GM13976 (cell line): ENCODE results near the gene RELL1.

Experiments used
- DNase-seq: peaks from one replicate; pipeline ENCODE4 v3.0.0; 2012; ENCODE audit warnings: low spot score
- CTCF ChIP-seq: IDR thresholded peaks from 2 replicates; pipeline ENCODE4 v1.5.1; 2012; ENCODE audit warnings: borderline replicate concordance, mild to moderate bottlenecking; ENCODE audit not compliant: insufficient read depth; ENCODE audit errors: extremely low read depth, missing control alignments, control extremely low read depth
- in situ Hi-C: fragments of 300-500 bp; cut with MboI; formaldehyde crosslinking; loops from one replicate; pipeline ENCODE4 v1.12.0; 2022; ENCODE audit warnings: low sequenced_read_pairs, mixed read lengths, inconsistent platforms; ENCODE audit not compliant: unreplicated experiment

Gene RELL1, protein sequence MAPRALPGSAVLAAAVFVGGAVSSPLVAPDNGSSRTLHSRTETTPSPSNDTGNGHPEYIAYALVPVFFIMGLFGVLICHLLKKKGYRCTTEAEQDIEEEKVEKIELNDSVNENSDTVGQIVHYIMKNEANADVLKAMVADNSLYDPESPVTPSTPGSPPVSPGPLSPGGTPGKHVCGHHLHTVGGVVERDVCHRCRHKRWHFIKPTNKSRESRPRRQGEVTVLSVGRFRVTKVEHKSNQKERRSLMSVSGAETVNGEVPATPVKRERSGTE

GRCh38 chr4:37686373-37687193 is at the start of gene RELL1:
TSS of gene RELL1 (minus strand) at chr4:37686376. CDS start at chr4:37686287, 89 bp downstream.
- in situ Hi-C loops: no loop called here
- no peak for TF ChIP-seq CTCF
- peak; percentile 98 for DNase-seq

GRCh38 chr4:37735578-37735977 is 49.4 kb upstream of the RELL1 start:
- DNase-seq: no peak
- in situ Hi-C loops: no loop called here

GRCh38 chr4:37734989-37735388 is 48.8 kb upstream of the RELL1 start:
- in situ Hi-C loops: no loop called here

More at GRCh38 chr4:37735578-37735977, 49.4 kb upstream of the RELL1 start:
- TF ChIP-seq CTCF: no peak

GRCh38 chr4:37733240-37733867 is 47.2 kb upstream of the RELL1 start:
- no peak for DNase-seq
- no peak for TF ChIP-seq CTCF
- in situ Hi-C loops: no loop called here

More at GRCh38 chr4:37734989-37735388, 48.8 kb upstream of the RELL1 start:
- no peak for DNase-seq
- TF ChIP-seq CTCF: no peak

- DNase-seq: no peak
- no peak for TF ChIP-seq CTCF
- in situ Hi-C loops: no loop called here
Observed at GRCh38 chr4:37732526-37733186, 46.5 kb upstream of the RELL1 start.

GRCh38 chr4:37729649-37730004 is 43.5 kb upstream of the RELL1 start:
- in situ Hi-C loops: no loop called here
- TF ChIP-seq CTCF: no peak

More at GRCh38 chr4:37729649-37730004, 43.5 kb upstream of the RELL1 start:
- DNase-seq: no peak
